HepG2 (cell line): Measurements from ENCODE around the gene HNRNPUL2. TPM values are rescaled to one million over a fixed set of nuclear protein-coding genes. Genes with fewer than 3 reads are reported as not detected.

Experiments
- ARID2 ChIP-seq: sonication (generic); formaldehyde crosslinking; IDR thresholded peaks from 2 replicates; pipeline ENCODE4 v1.8.1; 2022; ENCODE audit warnings: mild to moderate bottlenecking, missing genetic modification reagents, borderline replicate concordance
- ARID4A ChIP-seq: sonication (generic); formaldehyde crosslinking; IDR thresholded peaks from 2 replicates; pipeline ENCODE4 v1.5.0; 2020; ENCODE audit warnings: mild to moderate bottlenecking, missing genetic modification reagents, borderline replicate concordance
- CREM ChIP-seq, 2 experiments: sonication (generic) in 1 of 2; formaldehyde crosslinking in 1 of 2; IDR thresholded peaks; 2 replicates each; pipeline versions ENCODE4 v1.4.0 to v1.6.1; 2016 to 2020; ENCODE audit warnings: antibody characterized with exemption in 1 of 2, mild to moderate bottlenecking in 1 of 2, missing genetic modification reagents in 1 of 2
- E2F5 ChIP-seq: sonication (generic); formaldehyde crosslinking; conservative IDR thresholded peaks from 2 replicates; pipeline ENCODE4 v1.4.0; 2020; ENCODE audit warnings: missing genetic modification reagents
- FIP1L1 ChIP-seq: fragments of 200-400 bp; formaldehyde crosslinking; IDR thresholded peaks from 2 replicates; pipeline ENCODE4 v1.6.1; 2018; ENCODE audit warnings: low read depth, mild to moderate bottlenecking, low read length, moderate library complexity, borderline replicate concordance; ENCODE audit not compliant: insufficient read depth
- HDAC6 ChIP-seq: fragments of 200-600 bp; sonication (generic); IDR thresholded peaks from 2 replicates; pipeline ENCODE4 v1.7.0; 2017; ENCODE audit warnings: mild to moderate bottlenecking, antibody characterized with exemption, low read length, low read depth
- KDM6A ChIP-seq: IDR thresholded peaks from 2 replicates; pipeline ENCODE4 v1.6.1; 2016; ENCODE audit warnings: low read depth
- MIER3 ChIP-seq: IDR thresholded peaks from 2 replicates; pipeline ENCODE4 v1.6.1; 2016; ENCODE audit warnings: missing compliant biosample characterization, borderline replicate concordance
- MLXIP ChIP-seq: sonication (generic); formaldehyde crosslinking; IDR thresholded peaks from 2 replicates; pipeline ENCODE4 v1.9.0; 2021; ENCODE audit warnings: missing genetic modification reagents, borderline replicate concordance
- NCOA5 ChIP-seq: sonication (generic); formaldehyde crosslinking; IDR thresholded peaks from 2 replicates; pipeline ENCODE4 v1.4.0; 2020; ENCODE audit warnings: missing genetic modification reagents
- NKX3-1 ChIP-seq: sonication (generic); formaldehyde crosslinking; IDR thresholded peaks from 2 replicates; pipeline ENCODE4 v1.5.0; 2020; ENCODE audit warnings: missing genetic modification reagents
- SNAI1 ChIP-seq: sonication (generic); formaldehyde crosslinking; IDR thresholded peaks from 2 replicates; pipeline ENCODE4 v1.5.0; 2020; ENCODE audit warnings: mild to moderate bottlenecking, missing genetic modification reagents, borderline replicate concordance
- THYN1 ChIP-seq: sonication (generic); formaldehyde crosslinking; IDR thresholded peaks from 2 replicates; pipeline ENCODE4 v1.8.1; 2023; ENCODE audit warnings: low read depth, mild to moderate bottlenecking, moderate library complexity, missing genetic modification reagents, borderline replicate concordance
- UBTF ChIP-seq: sonication (generic); formaldehyde crosslinking; IDR thresholded peaks from 2 replicates; pipeline ENCODE4 v1.4.0; 2020; ENCODE audit warnings: mild to moderate bottlenecking, missing genetic modification reagents
- ZMYM2 ChIP-seq: sonication (generic); formaldehyde crosslinking; IDR thresholded peaks from 2 replicates; pipeline ENCODE4 v1.8.0; 2022; ENCODE audit warnings: mild to moderate bottlenecking, missing genetic modification reagents
- ZNF605 ChIP-seq: sonication (generic); formaldehyde crosslinking; IDR thresholded peaks from 2 replicates; pipeline ENCODE4 v1.8.0; 2022; ENCODE audit warnings: mild to moderate bottlenecking, missing genetic modification reagents
- ZNF800 ChIP-seq: sonication (generic); formaldehyde crosslinking; IDR thresholded peaks from 2 replicates; pipeline ENCODE4 v1.4.0; 2020; ENCODE audit warnings: missing genetic modification reagents
- polyA plus RNA-seq, 8 experiments: library from polyadenylated mRNA; depleted of rRNA in 3 of 8; stranded (reverse) in 7 of 8; unstranded in 1 of 8; fragments of >200 nt; fragmentation: Illumina TruSeq in 4 of 8; extraction: Trizol in 4 of 8; gene quantifications; 2 replicates each; pipeline versions ENCODE4 v1.2.1 to v1.2.3, GENCODE V29; 2011 to 2016; ENCODE audit warnings: low read depth in 4 of 8, missing spikeins in 1 of 8, mixed read lengths in 1 of 8; ENCODE audit not compliant: insufficient read depth in 1 of 8
- total RNA-seq, 5 experiments: library from RNA; depleted of rRNA; stranded (reverse); fragments of >200 nt; fragmentation: Illumina TruSeq; extraction: Trizol; gene quantifications; 2 replicates each; pipeline ENCODE4 v1.2.3, GENCODE V29; 2016; ENCODE audit warnings: low read depth in 1 of 5

HNRNPUL2 gene
- total and polyA plus RNA-seq, 2 of the 13 experiments (the other 11 are each of a cell fraction or from before 2014, with no cell fraction given), result 8.4 to 9.6 TPM

- TF ChIP-seq SNAI1 (CRISPR knock-in tag) (0 out of 2 replicates have a peak, but pooled peaks have one; percentile 47), FIP1L1 (no peak), ZNF800 (CRISPR knock-in tag) (peak; percentile 64; the same call in 1 of the 2 replicates), HDAC6 (no peak), E2F5 (no peak), MLXIP (CRISPR knock-in tag) (no peak), ZMYM2 (CRISPR knock-in tag) (no peak), NCOA5 (no peak), NKX3-1 (0 out of 2 replicates have a peak, but pooled peaks have one; percentile 12), ARID4A (CRISPR knock-in tag) (no peak), CREM (IDR thresholded peaks at IDR 0.05) (peak; percentile 26; the same call in 1 of the 2 replicates), CREM (CRISPR knock-in tag; IDR thresholded peaks at IDR 0.05) (no peak), MIER3 (CRISPR knock-in tag) (peak; percentile 13; the same call in 1 of the 2 replicates), ZNF605 (CRISPR knock-in tag) (peak; percentile 10; the same call in 1 of the 2 replicates), KDM6A (CRISPR knock-in tag) (no peak), ARID2 (CRISPR knock-in tag) (no peak), THYN1 (CRISPR knock-in tag) (no peak), UBTF (CRISPR knock-in tag) (no peak)
These were observed 43.5 kb upstream of the HNRNPUL2 start (continued) for GRCh38 chr11:62770778-62771143.
